Loucy (cell line): ENCODE results near the gene AFF3.

ENCODE experiments used
- CTCF ChIP-seq: fragments of 200-600 bp; sonication (generic); conservative IDR thresholded peaks from 2 replicates; pipeline ENCODE4 v1.5.1; 2014; ENCODE audit warnings: mild to moderate bottlenecking, antibody characterized with exemption, low read length
- EZH2phosphoT487 ChIP-seq: fragments of 200-600 bp; IDR thresholded peaks from 2 replicates; pipeline ENCODE4 v1.6.1; 2018; ENCODE audit warnings: antibody characterized with exemption, mild to moderate bottlenecking, moderate library complexity, borderline replicate concordance

GRCh38 chr2:100016756-100017155 lies 125.6 kb downstream of the AFF3 start:
- TF ChIP-seq CTCF: no peak
- TF ChIP-seq EZH2phosphoT487: no peak
